ENCODE results near the gene TBC1D22A. TPM values are rescaled to one million over a fixed set of nuclear protein-coding genes. Genes with fewer than 3 reads are reported as not detected.

TBC1D22A gene
- polyA plus RNA-seq, 1 of the 3 experiments (the other 2 are of a cell fraction), result 16.5 TPM

DNA sequence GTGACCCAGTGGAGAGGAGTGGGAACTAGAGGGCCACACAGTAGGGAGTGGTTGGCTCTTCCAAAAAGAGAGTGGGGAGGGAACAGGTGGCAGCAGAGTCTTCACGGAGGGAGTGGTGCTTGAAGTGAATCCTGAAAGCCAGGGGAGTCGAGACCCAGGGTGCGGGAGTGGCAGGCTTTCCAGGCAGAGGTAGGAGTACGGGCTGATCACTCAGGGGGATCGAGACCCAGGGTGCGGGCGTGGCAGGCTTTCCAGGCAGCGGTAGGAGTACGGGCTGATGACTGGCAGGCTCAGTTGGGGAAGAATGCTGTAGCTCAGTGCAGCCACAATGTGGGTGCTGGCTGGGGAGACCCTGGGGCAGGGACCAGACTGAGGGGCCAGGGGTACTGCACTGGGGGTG, 148.2 kb downstream of the TBC1D22A start:
- Histone ChIP-seq H3K9me2 (no peaks in the 10 kb centered on the region), H3K9ac (no peak overlapping the region), H3K27me3 (ENCODE audit: insufficient read depth) (no peaks in the 10 kb centered on the region), H3K4me2 (no peak overlapping the region), H3K4me3 (ENCODE audit: low read depth in 2 of 2, low read length in 1 of 2) (no peak overlapping the region), H2AFZ (ENCODE audit: low read depth) (no peak overlapping the region), H3K36me3 (replicated peaks in 1 of 2; ENCODE audit: control insufficient read depth in 1 of 2, insufficient read depth in 2 of 2, low read length in 1 of 2) (peaks cover 0 to 6% of the 10 kb centered on the region in 2 experiments), H4K20me1 (ENCODE audit: insufficient read depth) (no peaks in the 10 kb centered on the region), H3K4me1 (ENCODE audit: control insufficient read depth in 1 of 2, insufficient read depth in 2 of 2, low read depth in 1 of 2, low read length in 1 of 2) (no peaks in the 10 kb centered on the region; a peak in 1 of 4 replicates), H3F3A (replicated peaks; ENCODE audit: insufficient read depth) (no peaks in the 10 kb centered on the region), H3K27ac (ENCODE audit: low read depth in 2 of 2, low read length in 1 of 2) (no peak overlapping the region), H3K9me3 (no peaks in the 10 kb centered on the region), H3K79me2 (ENCODE audit: insufficient read depth) (no peaks in the 10 kb centered on the region)
- no peak for DNase-seq
- no peak for TF ChIP-seq GATA2 (CRISPR knock-in tag; IDR thresholded peaks at IDR 0.05)
- TF ChIP-seq, protein P1, sequence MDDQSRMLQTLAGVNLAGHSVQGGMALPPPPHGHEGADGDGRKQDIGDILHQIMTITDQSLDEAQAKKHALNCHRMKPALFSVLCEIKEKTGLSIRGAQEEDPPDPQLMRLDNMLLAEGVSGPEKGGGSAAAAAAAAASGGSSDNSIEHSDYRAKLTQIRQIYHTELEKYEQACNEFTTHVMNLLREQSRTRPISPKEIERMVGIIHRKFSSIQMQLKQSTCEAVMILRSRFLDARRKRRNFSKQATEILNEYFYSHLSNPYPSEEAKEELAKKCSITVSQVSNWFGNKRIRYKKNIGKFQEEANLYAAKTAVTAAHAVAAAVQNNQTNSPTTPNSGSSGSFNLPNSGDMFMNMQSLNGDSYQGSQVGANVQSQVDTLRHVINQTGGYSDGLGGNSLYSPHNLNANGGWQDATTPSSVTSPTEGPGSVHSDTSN (IDR thresholded peaks at IDR 0.05), result no peak
- no peak for TF ChIP-seq JUND (IDR thresholded peaks at IDR 0.05)
- TF ChIP-seq, protein P2, sequence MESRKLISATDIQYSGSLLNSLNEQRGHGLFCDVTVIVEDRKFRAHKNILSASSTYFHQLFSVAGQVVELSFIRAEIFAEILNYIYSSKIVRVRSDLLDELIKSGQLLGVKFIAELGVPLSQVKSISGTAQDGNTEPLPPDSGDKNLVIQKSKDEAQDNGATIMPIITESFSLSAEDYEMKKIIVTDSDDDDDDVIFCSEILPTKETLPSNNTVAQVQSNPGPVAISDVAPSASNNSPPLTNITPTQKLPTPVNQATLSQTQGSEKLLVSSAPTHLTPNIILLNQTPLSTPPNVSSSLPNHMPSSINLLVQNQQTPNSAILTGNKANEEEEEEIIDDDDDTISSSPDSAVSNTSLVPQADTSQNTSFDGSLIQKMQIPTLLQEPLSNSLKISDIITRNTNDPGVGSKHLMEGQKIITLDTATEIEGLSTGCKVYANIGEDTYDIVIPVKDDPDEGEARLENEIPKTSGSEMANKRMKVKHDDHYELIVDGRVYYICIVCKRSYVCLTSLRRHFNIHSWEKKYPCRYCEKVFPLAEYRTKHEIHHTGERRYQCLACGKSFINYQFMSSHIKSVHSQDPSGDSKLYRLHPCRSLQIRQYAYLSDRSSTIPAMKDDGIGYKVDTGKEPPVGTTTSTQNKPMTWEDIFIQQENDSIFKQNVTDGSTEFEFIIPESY (IDR thresholded peaks at IDR 0.05; ENCODE audit: borderline replicate concordance, low read depth), result no peak
- TF ChIP-seq RAD21 (IDR thresholded peaks at IDR 0.05; ENCODE audit: low read length), result no peak
- no peak for TF ChIP-seq RXRA (IDR thresholded peaks at IDR 0.05; ENCODE audit: borderline replicate concordance, low read depth)
- TF ChIP-seq EP300 (IDR thresholded peaks at IDR 0.05; ENCODE audit: borderline replicate concordance in 1 of 2, low read depth in 1 of 2, low read length in 1 of 2), result no peak
- CTCF ChIA-PET, result no interaction called here
- WGBS (ENCODE audit: low lambda C conversion rate), result 95% methylated on average over 9 of the region's 9 CpGs
- POLR2A ChIA-PET, result no interaction called here

DNA sequence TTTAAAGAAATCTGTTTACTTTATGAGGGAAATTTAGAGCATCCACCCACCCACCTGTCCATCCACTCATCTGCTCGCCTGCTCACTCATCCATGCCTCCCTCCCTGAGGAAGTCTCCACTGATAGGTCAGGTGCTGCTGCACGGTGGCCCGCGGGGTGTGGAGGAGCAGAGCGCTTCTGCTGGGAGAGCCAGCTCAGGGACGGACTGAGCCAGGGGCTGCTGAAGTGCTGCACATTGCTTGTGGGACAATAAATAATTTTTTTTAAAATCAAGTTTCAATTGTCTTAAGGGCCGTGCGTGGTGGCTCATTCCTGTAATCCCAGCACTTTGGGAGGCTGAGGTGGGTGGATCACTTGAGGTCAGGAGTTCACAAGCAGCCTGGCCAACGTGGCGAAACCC, 148.9 kb downstream of the TBC1D22A start:
- Histone ChIP-seq H3K9me2 (no peaks in the 10 kb centered on the region), H4K20me1 (ENCODE audit: insufficient read depth) (no peaks in the 10 kb centered on the region), H2AFZ (ENCODE audit: low read depth) (no peak overlapping the region), H3K27me3 (ENCODE audit: insufficient read depth) (no peaks in the 10 kb centered on the region), H3F3A (replicated peaks; ENCODE audit: insufficient read depth) (no peaks in the 10 kb centered on the region), H3K27ac (ENCODE audit: low read depth in 2 of 2, low read length in 1 of 2) (no peak overlapping the region), H3K4me2 (no peak overlapping the region), H3K9me3 (no peaks in the 10 kb centered on the region), H3K36me3 (replicated peaks in 1 of 2; ENCODE audit: control insufficient read depth in 1 of 2, insufficient read depth in 2 of 2, low read length in 1 of 2) (peaks cover 0 to 6% of the 10 kb centered on the region in 2 experiments), H3K9ac (no peak overlapping the region), H3K4me1 (ENCODE audit: control insufficient read depth in 1 of 2, insufficient read depth in 2 of 2, low read depth in 1 of 2, low read length in 1 of 2) (no peaks in the 10 kb centered on the region), H3K79me2 (ENCODE audit: insufficient read depth) (no peaks in the 10 kb centered on the region), H3K4me3 (ENCODE audit: low read depth in 2 of 2, low read length in 1 of 2) (no peak overlapping the region)
- WGBS (ENCODE audit: low lambda C conversion rate), result 94% methylated on average over 10 of the region's 10 CpGs
- CTCF ChIA-PET, result no interaction called here
- no peak for DNase-seq
- POLR2A ChIA-PET, result no interaction called here
- TF ChIP-seq, protein P3, sequence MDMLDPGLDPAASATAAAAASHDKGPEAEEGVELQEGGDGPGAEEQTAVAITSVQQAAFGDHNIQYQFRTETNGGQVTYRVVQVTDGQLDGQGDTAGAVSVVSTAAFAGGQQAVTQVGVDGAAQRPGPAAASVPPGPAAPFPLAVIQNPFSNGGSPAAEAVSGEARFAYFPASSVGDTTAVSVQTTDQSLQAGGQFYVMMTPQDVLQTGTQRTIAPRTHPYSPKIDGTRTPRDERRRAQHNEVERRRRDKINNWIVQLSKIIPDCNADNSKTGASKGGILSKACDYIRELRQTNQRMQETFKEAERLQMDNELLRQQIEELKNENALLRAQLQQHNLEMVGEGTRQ (IDR thresholded peaks at IDR 0.05; ENCODE audit: borderline replicate concordance, low read depth, low read length), result no peak
- TF ChIP-seq, protein P4, sequence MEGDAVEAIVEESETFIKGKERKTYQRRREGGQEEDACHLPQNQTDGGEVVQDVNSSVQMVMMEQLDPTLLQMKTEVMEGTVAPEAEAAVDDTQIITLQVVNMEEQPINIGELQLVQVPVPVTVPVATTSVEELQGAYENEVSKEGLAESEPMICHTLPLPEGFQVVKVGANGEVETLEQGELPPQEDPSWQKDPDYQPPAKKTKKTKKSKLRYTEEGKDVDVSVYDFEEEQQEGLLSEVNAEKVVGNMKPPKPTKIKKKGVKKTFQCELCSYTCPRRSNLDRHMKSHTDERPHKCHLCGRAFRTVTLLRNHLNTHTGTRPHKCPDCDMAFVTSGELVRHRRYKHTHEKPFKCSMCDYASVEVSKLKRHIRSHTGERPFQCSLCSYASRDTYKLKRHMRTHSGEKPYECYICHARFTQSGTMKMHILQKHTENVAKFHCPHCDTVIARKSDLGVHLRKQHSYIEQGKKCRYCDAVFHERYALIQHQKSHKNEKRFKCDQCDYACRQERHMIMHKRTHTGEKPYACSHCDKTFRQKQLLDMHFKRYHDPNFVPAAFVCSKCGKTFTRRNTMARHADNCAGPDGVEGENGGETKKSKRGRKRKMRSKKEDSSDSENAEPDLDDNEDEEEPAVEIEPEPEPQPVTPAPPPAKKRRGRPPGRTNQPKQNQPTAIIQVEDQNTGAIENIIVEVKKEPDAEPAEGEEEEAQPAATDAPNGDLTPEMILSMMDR (IDR thresholded peaks at IDR 0.05), result no peak
- TF ChIP-seq TCF12 (IDR thresholded peaks at IDR 0.05) (no peak), SIN3A (IDR thresholded peaks at IDR 0.05; ENCODE audit: borderline replicate concordance, low read depth, low read length) (no peak), EP300 (IDR thresholded peaks at IDR 0.05; ENCODE audit: borderline replicate concordance in 1 of 2, low read depth in 1 of 2, low read length in 1 of 2) (no peak), TAF1 (IDR thresholded peaks at IDR 0.05; ENCODE audit: borderline replicate concordance, low read depth, low read length) (no peak), NFIC (IDR thresholded peaks at IDR 0.05; ENCODE audit: borderline replicate concordance) (no peak), MEF2A (IDR thresholded peaks at IDR 0.05; ENCODE audit: borderline replicate concordance, low read depth) (no peak), GABPA (IDR thresholded peaks at IDR 0.05; ENCODE audit: low read depth) (no peak)
- TF ChIP-seq, protein P5, sequence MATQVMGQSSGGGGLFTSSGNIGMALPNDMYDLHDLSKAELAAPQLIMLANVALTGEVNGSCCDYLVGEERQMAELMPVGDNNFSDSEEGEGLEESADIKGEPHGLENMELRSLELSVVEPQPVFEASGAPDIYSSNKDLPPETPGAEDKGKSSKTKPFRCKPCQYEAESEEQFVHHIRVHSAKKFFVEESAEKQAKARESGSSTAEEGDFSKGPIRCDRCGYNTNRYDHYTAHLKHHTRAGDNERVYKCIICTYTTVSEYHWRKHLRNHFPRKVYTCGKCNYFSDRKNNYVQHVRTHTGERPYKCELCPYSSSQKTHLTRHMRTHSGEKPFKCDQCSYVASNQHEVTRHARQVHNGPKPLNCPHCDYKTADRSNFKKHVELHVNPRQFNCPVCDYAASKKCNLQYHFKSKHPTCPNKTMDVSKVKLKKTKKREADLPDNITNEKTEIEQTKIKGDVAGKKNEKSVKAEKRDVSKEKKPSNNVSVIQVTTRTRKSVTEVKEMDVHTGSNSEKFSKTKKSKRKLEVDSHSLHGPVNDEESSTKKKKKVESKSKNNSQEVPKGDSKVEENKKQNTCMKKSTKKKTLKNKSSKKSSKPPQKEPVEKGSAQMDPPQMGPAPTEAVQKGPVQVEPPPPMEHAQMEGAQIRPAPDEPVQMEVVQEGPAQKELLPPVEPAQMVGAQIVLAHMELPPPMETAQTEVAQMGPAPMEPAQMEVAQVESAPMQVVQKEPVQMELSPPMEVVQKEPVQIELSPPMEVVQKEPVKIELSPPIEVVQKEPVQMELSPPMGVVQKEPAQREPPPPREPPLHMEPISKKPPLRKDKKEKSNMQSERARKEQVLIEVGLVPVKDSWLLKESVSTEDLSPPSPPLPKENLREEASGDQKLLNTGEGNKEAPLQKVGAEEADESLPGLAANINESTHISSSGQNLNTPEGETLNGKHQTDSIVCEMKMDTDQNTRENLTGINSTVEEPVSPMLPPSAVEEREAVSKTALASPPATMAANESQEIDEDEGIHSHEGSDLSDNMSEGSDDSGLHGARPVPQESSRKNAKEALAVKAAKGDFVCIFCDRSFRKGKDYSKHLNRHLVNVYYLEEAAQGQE (IDR thresholded peaks at IDR 0.05; ENCODE audit: low read depth, low read length), result no peak
- TF ChIP-seq, protein P2 (IDR thresholded peaks at IDR 0.05; ENCODE audit: borderline replicate concordance, low read depth), result no peak
